Upper lobe of left lung (tissue), 6 donors: Measurements from ENCODE around the gene MOB3B. TPM values are rescaled to one million over a fixed set of nuclear protein-coding genes. Genes with fewer than 3 reads are reported as not detected.
A peak's percentile ranks its signal among the peaks of the same experiment; 100 is the strongest.
"Not testable (repeated sequence)": the region's sequence is repeated elsewhere in the genome, so short reads cannot be mapped to it uniquely, and the experiment has no call there.

Experiments
- ATAC-seq, 2 donors: fragments of 200-7000 bp; cut with Tn5 transposase; one replicate each; pipeline ENCODE4 v1.9.1; 2022; ENCODE audit warnings: mild to moderate bottlenecking in 2 of 2, moderate library complexity in 2 of 2; ENCODE audit not compliant: low FRiP score in 2 of 2
- DNase-seq, 2 donors: peaks; one replicate each; pipeline ENCODE4 v3.0.0-alpha.2; 2019 to 2020
- H3K27ac ChIP-seq, 4 donors: fragments of 200-600 bp; sonication (generic); one replicate each; pipeline ENCODE4 v1.5.1; 2016 to 2019
- H3K27me3 ChIP-seq, 4 donors: fragments of 200-600 bp; sonication (generic); one replicate each; pipeline ENCODE4 v1.5.1; 2017 to 2019
- H3K36me3 ChIP-seq, 4 donors: fragments of 200-600 bp; sonication (generic); one replicate each; pipeline ENCODE4 v1.5.1; 2016 to 2019
- H3K4me1 ChIP-seq, 4 donors: fragments of 200-600 bp; sonication (generic); one replicate each; pipeline ENCODE4 v1.5.1; 2018 to 2019
- H3K4me3 ChIP-seq, 4 donors: fragments of 200-600 bp; sonication (generic); one replicate each; pipeline ENCODE4 v1.5.1; 2017 to 2019; ENCODE audit warnings: mild to moderate bottlenecking in 2 of 4, moderate library complexity in 1 of 4
- H3K9me3 ChIP-seq, 4 donors: fragments of 200-600 bp; sonication (generic); one replicate each; pipeline ENCODE4 v1.5.1; 2018 to 2019
- CTCF ChIP-seq, 6 experiments: fragments of 450-650 bp in 4 of 6; fragments of 200-600 bp in 2 of 6; sonication (generic) in 2 of 6; IDR thresholded peaks; one replicate each; pipeline ENCODE4 v1.5.1; 2016 to 2019; ENCODE audit warnings: antibody characterized with exemption in 6 of 6
- EP300 ChIP-seq, 4 donors: sonication (generic); formaldehyde crosslinking; IDR thresholded peaks; one replicate each; pipeline ENCODE4 v1.5.1; 2017; ENCODE audit warnings: antibody characterized with exemption in 4 of 4, control low read depth in 2 of 4
- POLR2A ChIP-seq, 4 donors: fragments of 450-650 bp; IDR thresholded peaks; one replicate each; pipeline ENCODE4 v1.5.1; 2016 to 2017; ENCODE audit warnings: antibody characterized with exemption in 4 of 4, mild to moderate bottlenecking in 2 of 4
- POLR2AphosphoS5 ChIP-seq, 2 donors: sonication (generic); formaldehyde crosslinking; IDR thresholded peaks; one replicate each; pipeline ENCODE4 v1.5.1; 2017; ENCODE audit warnings: antibody characterized with exemption in 2 of 2
- WGBS, 2 donors: methylation state at CpG; one replicate each; pipeline ENCODE4 v1.1.5; 2017 to 2018; 5-methylcytosine and 5-hydroxymethylcytosine counted together
- total RNA-seq, 6 donors: library from RNA; depleted of rRNA in 4 of 6; stranded (reverse); fragments of >200 nt in 4 of 6; gene quantifications; one replicate each; pipeline versions ENCODE4 v1.1.0 to v1.2.1, GENCODE V29; 2016 to 2021
- donor health status: DM: no; HTN: no; CAD: no; lungs with moderate emphysema.
- donor health status: DM: no; HTN: yes; CAD: no; lungs with severe emphysema.

Gene MOB3B
- total RNA-seq, 6 donors from 2014 or later, result 4.2 to 20.7 (median 8.3) TPM

GRCh38 chr9:27423915-27424710 lies 105.5 kb downstream of the MOB3B start:
- Histone ChIP-seq H3K36me3 (no peaks in the 10 kb centered on the region), H3K9me3 (no peaks in the 10 kb centered on the region), H3K4me1 (no peaks in the 10 kb centered on the region), H3K4me3 (no peak overlapping the region), H3K27ac (no peak overlapping the region), H3K27me3 (no peaks in the 10 kb centered on the region)
- no peak for ATAC-seq
- no peak for TF ChIP-seq EP300 (IDR thresholded peaks at IDR 0.05)
- TF ChIP-seq CTCF (IDR thresholded peaks at IDR 0.05), result no peak
- TF ChIP-seq POLR2A (IDR thresholded peaks at IDR 0.05), result no peak
- no peak for TF ChIP-seq POLR2AphosphoS5 (IDR thresholded peaks at IDR 0.05)
- WGBS, 2 donors, result 96 to 98% methylated on average over 6 of the region's 6 CpGs
- DNase-seq, result no peak

GRCh38 chr9:27422279-27422834 lies 107.3 kb downstream of the MOB3B start:
- ATAC-seq (no peak), DNase-seq (no peak)
- no peak for TF ChIP-seq POLR2A (IDR thresholded peaks at IDR 0.05)
- no peak for TF ChIP-seq EP300 (IDR thresholded peaks at IDR 0.05)
- TF ChIP-seq POLR2AphosphoS5 (IDR thresholded peaks at IDR 0.05), result no peak
- no peak for TF ChIP-seq CTCF (IDR thresholded peaks at IDR 0.05)
- Histone ChIP-seq H3K4me3 (no peak overlapping the region), H3K9me3 (no peaks in the 10 kb centered on the region), H3K36me3 (no peaks in the 10 kb centered on the region), H3K27me3 (no peaks in the 10 kb centered on the region), H3K4me1 (no peaks in the 10 kb centered on the region), H3K27ac (no peak overlapping the region)
- WGBS, 2 donors, result 49 to 86% methylated on average over 1 of the region's 1 CpG

- Histone ChIP-seq H3K36me3 (no peaks in the 10 kb centered on the region), H3K4me1 (no peaks in the 10 kb centered on the region), H3K27ac (no peak overlapping the region), H3K27me3 (no peaks in the 10 kb centered on the region), H3K4me3 (no peak overlapping the region), H3K9me3 (no peaks in the 10 kb centered on the region)
- ATAC-seq (no peak), DNase-seq (no peak)
- no peak for TF ChIP-seq CTCF (IDR thresholded peaks at IDR 0.05)
- WGBS, 2 donors, result 80 to 81% methylated on average over 2 of the region's 2 CpGs
These were observed 108.0 kb downstream of the MOB3B start for GRCh38 chr9:27421577-27421976.

- WGBS, 2 donors, result 95 to 96% methylated on average over 3 of the region's 3 CpGs
- not testable (repeated sequence) for ATAC-seq, H3K9me3 ChIP-seq
These were observed 110.1 kb downstream of the MOB3B start for GRCh38 chr9:27419558-27419957.

GRCh38 chr9:27414220-27414761 lies 115.3 kb downstream of the MOB3B start:
- H3K27ac ChIP-seq, result peak overlapping the region in 3 of 4 donors; percentile 42 to 52 (median 49)
- peak in 1 of 2 donors; percentile 23 for DNase-seq
- 52 to 67% methylated on average over 3 to 4 of the region's 4 CpGs for WGBS, 2 donors
- ATAC-seq, result peak; percentile 65 to 76
- no peak overlapping the region for H3K4me3 ChIP-seq
- H3K9me3 ChIP-seq, result no peaks in the 10 kb centered on the region
- no peak for TF ChIP-seq CTCF (IDR thresholded peaks at IDR 0.05)
- no peak for TF ChIP-seq EP300 (IDR thresholded peaks at IDR 0.05)
- TF ChIP-seq POLR2A (IDR thresholded peaks at IDR 0.05), result no peak
- no peak for TF ChIP-seq POLR2AphosphoS5 (IDR thresholded peaks at IDR 0.05)
- H3K4me1 ChIP-seq, result peaks cover 0 to 11% (median 2%) of the 10 kb centered on the region in 4 donors
- no peaks in the 10 kb centered on the region for H3K36me3 ChIP-seq
- H3K27me3 ChIP-seq, result no peaks in the 10 kb centered on the region

More at GRCh38 chr9:27419558-27419957, 110.1 kb downstream of the MOB3B start:
- H3K4me1 ChIP-seq, H3K36me3 ChIP-seq, DNase-seq, H3K4me3 ChIP-seq, H3K27me3 ChIP-seq, H3K27ac ChIP-seq: not testable (repeated sequence)
